ENCODE data around the gene ANTKMT. TPM values are rescaled to one million over a fixed set of nuclear protein-coding genes. Genes with fewer than 3 reads are reported as not detected.

ANTKMT gene
- total and polyA plus RNA-seq, 4 donors, result 11.7 to 62.8 (median 50.7) TPM

DNA sequence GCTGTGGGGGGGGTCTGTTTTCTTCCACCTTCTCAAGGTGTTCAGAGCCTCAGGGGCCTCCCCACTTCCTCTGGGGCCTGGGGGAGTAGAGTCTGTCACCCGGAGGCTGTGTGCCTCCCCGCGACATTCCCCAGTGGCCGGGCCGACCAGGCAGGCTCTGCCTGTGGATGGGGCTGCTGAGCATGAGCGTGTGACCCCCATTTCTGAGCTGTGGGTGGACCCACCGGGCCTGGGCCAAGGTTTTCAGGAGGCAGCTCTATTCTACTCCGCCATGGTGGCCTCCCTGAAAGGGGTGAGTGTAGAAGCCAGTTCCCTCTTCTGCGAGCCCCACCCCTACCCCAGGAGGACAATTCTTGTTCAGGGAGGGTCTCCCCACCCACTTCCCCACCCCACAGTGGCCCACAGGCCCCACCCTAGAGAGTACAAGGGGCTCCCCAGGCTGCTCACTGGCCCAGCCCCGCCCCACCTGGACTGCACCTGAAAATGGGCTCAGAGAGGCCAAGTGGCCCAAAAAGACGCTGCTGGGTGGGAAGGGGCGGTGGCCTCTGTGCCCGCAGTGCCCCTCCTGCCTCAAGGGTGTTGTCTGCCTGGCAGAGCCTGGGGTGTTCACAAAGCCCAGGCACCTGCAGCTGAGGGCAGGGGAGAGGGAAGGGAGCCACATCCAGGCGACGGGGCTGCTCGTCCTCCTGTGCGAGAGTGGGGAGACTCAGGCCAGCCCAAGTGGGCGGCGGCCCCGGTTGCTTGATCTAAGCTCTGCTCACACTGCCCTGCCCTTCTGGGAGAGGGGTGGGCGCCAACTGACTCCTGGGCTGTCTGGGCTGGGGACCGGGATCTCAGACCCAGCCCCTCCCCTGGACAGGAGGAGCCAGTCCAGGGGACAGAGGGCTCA lies 40.9 kb downstream of the ANTKMT start:
- DNase-seq (ENCODE audit: low read depth in 4 of 6, low spot score in 6 of 6), result no peak
- Histone ChIP-seq H3K4me1 (ENCODE audit: control insufficient read depth, insufficient read depth, low read length) (no peaks in the 10 kb centered on the region), H3K4me3 (ENCODE audit: low read depth, low read length) (no peak overlapping the region), H3K36me3 (ENCODE audit: control insufficient read depth, insufficient read depth, low read length) (no peaks in the 10 kb centered on the region), H3K27ac (ENCODE audit: low read depth, low read length) (no peak overlapping the region), H3K9me3 (ENCODE audit: control insufficient read depth, insufficient read depth, low read length) (no peaks in the 10 kb centered on the region), H3K27me3 (ENCODE audit: control insufficient read depth, insufficient read depth, low read length) (no peaks in the 10 kb centered on the region)
- 58% methylated on average over 18 of the region's 22 CpGs for WGBS (ENCODE audit: insufficient coverage)

DNA sequence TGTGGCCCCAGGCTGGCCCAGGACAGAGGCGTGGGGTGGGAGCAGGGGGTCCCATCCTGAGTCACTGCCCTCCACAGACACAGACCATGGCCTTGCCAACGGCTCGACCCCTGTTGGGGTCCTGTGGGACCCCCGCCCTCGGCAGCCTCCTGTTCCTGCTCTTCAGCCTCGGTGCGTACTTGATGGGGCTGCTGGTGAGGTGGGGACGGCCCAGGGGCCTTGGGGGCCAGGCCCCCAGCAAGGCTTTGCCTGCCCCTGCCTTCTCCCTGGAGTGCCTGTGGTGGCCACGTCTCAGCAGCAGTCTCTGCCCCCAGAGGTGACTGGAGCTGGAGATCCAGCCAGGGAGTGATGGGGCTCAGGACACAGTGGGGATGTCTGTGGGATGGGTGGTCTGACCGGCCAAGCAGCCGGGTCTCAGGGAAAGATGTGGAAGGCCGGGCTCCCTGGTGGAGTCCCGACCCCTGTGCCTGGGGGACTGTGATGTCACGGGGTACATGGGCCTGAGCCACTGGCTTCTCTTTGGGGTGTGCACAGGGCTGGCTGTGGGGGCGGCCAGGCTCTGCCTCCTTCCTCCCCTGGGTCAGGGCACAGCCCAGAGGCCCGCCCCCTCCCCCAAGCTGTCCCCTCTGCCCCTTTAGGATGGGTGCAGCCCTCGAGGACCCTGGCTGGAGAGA lies 41.8 kb downstream of the ANTKMT start:
- 75% methylated on average over 15 of the region's 17 CpGs for WGBS (ENCODE audit: insufficient coverage)
- H3K36me3 ChIP-seq (ENCODE audit: control insufficient read depth, insufficient read depth, low read length), result no peaks in the 10 kb centered on the region
- H3K4me3 ChIP-seq (ENCODE audit: low read depth, low read length), result no peak overlapping the region
- H3K4me1 ChIP-seq (ENCODE audit: control insufficient read depth, insufficient read depth, low read length), result no peaks in the 10 kb centered on the region
- H3K9me3 ChIP-seq (ENCODE audit: control insufficient read depth, insufficient read depth, low read length), result no peaks in the 10 kb centered on the region
- DNase-seq (ENCODE audit: low read depth in 4 of 6, low spot score in 6 of 6), result no peak
- H3K27ac ChIP-seq (ENCODE audit: low read depth, low read length), result no peak overlapping the region
- no peaks in the 10 kb centered on the region for H3K27me3 ChIP-seq (ENCODE audit: control insufficient read depth, insufficient read depth, low read length)

GRCh38 chr16:763369-764183 lies 42.6 kb downstream of the ANTKMT start:
- H3K9me3 ChIP-seq (ENCODE audit: control insufficient read depth, insufficient read depth, low read length), result no peaks in the 10 kb centered on the region

GRCh38 chr16:764184-764750 lies 43.3 kb downstream of the ANTKMT start:
- no peaks in the 10 kb centered on the region for H3K27me3 ChIP-seq (ENCODE audit: control insufficient read depth, insufficient read depth, low read length)
- no peak overlapping the region for H3K27ac ChIP-seq (ENCODE audit: low read depth, low read length)
- H3K4me3 ChIP-seq (ENCODE audit: low read depth, low read length), result no peak overlapping the region
- 74% methylated on average over 20 of the region's 20 CpGs for WGBS (ENCODE audit: insufficient coverage)
- no peak for DNase-seq (ENCODE audit: low read depth in 4 of 6, low spot score in 6 of 6)
- H3K4me1 ChIP-seq (ENCODE audit: control insufficient read depth, insufficient read depth, low read length), result no peaks in the 10 kb centered on the region
- H3K36me3 ChIP-seq (ENCODE audit: control insufficient read depth, insufficient read depth, low read length), result no peaks in the 10 kb centered on the region
- no peaks in the 10 kb centered on the region for H3K9me3 ChIP-seq (ENCODE audit: control insufficient read depth, insufficient read depth, low read length)

More at GRCh38 chr16:763369-764183, 42.6 kb downstream of the ANTKMT start:
- Histone ChIP-seq H3K4me1 (ENCODE audit: control insufficient read depth, insufficient read depth, low read length) (no peaks in the 10 kb centered on the region), H3K27me3 (ENCODE audit: control insufficient read depth, insufficient read depth, low read length) (no peaks in the 10 kb centered on the region), H3K4me3 (ENCODE audit: low read depth, low read length) (no peak overlapping the region), H3K36me3 (ENCODE audit: control insufficient read depth, insufficient read depth, low read length) (no peaks in the 10 kb centered on the region), H3K27ac (ENCODE audit: low read depth, low read length) (no peak overlapping the region)
- 82% methylated on average over 19 of the region's 21 CpGs for WGBS (ENCODE audit: insufficient coverage)
- DNase-seq (ENCODE audit: low read depth in 4 of 6, low spot score in 6 of 6), result no peak

DNA sequence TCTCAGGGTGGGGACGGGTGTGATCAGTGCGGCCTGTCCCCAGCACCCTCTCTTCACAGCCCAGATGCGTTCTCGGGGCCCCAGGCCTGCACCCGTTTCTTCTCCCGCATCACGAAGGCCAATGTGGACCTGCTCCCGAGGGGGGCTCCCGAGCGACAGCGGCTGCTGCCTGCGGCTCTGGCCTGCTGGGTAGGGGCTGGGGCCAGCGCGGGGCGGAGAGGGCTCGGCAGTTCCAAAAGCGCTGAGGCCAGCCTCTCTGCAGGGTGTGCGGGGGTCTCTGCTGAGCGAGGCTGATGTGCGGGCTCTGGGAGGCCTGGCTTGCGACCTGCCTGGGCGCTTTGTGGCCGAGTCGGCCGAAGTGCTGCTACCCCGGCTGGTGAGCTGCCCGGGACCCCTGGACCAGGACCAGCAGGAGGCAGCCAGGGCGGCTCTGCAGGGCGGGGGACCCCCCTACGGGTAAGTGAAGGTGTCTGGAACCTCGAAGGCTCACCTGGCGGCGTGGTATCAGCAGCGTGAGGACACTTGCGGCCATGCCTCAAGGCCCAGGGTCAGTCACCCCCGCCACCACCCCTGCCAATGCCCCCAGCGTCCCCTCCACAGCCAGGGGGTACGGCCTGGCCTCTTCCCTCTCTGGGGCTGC lies 44.0 kb downstream of the ANTKMT start:
- Histone ChIP-seq H3K36me3 (ENCODE audit: control insufficient read depth, insufficient read depth, low read length) (no peaks in the 10 kb centered on the region), H3K4me1 (ENCODE audit: control insufficient read depth, insufficient read depth, low read length) (no peaks in the 10 kb centered on the region), H3K4me3 (ENCODE audit: low read depth, low read length) (no peak overlapping the region), H3K27ac (ENCODE audit: low read depth, low read length) (no peak overlapping the region), H3K9me3 (ENCODE audit: control insufficient read depth, insufficient read depth, low read length) (no peaks in the 10 kb centered on the region), H3K27me3 (ENCODE audit: control insufficient read depth, insufficient read depth, low read length) (no peaks in the 10 kb centered on the region)
- 88% methylated on average over 38 of the region's 38 CpGs for WGBS (ENCODE audit: insufficient coverage)
- no peak for DNase-seq (ENCODE audit: low read depth in 4 of 6, low spot score in 6 of 6)

DNA sequence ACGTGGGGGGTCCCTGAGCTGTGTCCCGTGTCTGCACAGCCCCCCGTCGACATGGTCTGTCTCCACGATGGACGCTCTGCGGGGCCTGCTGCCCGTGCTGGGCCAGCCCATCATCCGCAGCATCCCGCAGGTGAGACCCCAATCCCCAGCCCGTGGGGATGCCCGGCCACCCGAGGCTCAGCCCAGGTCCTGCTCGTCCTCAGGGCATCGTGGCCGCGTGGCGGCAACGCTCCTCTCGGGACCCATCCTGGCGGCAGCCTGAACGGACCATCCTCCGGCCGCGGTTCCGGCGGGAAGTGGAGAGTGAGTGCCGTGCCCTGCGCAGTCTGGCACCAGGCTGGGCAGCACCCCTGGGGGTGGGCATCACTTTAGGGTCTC lies 44.5 kb downstream of the ANTKMT start:
- Histone ChIP-seq H3K4me3 (ENCODE audit: low read depth, low read length) (no peak overlapping the region), H3K27me3 (ENCODE audit: control insufficient read depth, insufficient read depth, low read length) (no peaks in the 10 kb centered on the region), H3K36me3 (ENCODE audit: control insufficient read depth, insufficient read depth, low read length) (no peaks in the 10 kb centered on the region), H3K4me1 (ENCODE audit: control insufficient read depth, insufficient read depth, low read length) (no peaks in the 10 kb centered on the region), H3K9me3 (ENCODE audit: control insufficient read depth, insufficient read depth, low read length) (no peaks in the 10 kb centered on the region), H3K27ac (ENCODE audit: low read depth, low read length) (no peak overlapping the region)
- DNase-seq (ENCODE audit: low read depth in 4 of 6, low spot score in 6 of 6), result no peak
- WGBS (ENCODE audit: insufficient coverage), result 94% methylated on average over 27 of the region's 29 CpGs

GRCh38 chr16:766008-766819 lies 45.3 kb downstream of the ANTKMT start:
- no peaks in the 10 kb centered on the region for H3K4me1 ChIP-seq (ENCODE audit: control insufficient read depth, insufficient read depth, low read length)
- H3K36me3 ChIP-seq (ENCODE audit: control insufficient read depth, insufficient read depth, low read length), result no peaks in the 10 kb centered on the region
- no peak overlapping the region for H3K4me3 ChIP-seq (ENCODE audit: low read depth, low read length)
- 90% methylated on average over 28 of the region's 29 CpGs for WGBS (ENCODE audit: insufficient coverage)
- no peaks in the 10 kb centered on the region for H3K27me3 ChIP-seq (ENCODE audit: control insufficient read depth, insufficient read depth, low read length)
- no peak for DNase-seq (ENCODE audit: low read depth in 4 of 6, low spot score in 6 of 6)
- no peaks in the 10 kb centered on the region for H3K9me3 ChIP-seq (ENCODE audit: control insufficient read depth, insufficient read depth, low read length)
- no peak overlapping the region for H3K27ac ChIP-seq (ENCODE audit: low read depth, low read length)

- Histone ChIP-seq H3K4me3 (ENCODE audit: low read depth, low read length) (no peak overlapping the region), H3K36me3 (ENCODE audit: control insufficient read depth, insufficient read depth, low read length) (no peaks in the 10 kb centered on the region), H3K9me3 (ENCODE audit: control insufficient read depth, insufficient read depth, low read length) (no peaks in the 10 kb centered on the region), H3K27me3 (ENCODE audit: control insufficient read depth, insufficient read depth, low read length) (no peaks in the 10 kb centered on the region), H3K4me1 (ENCODE audit: control insufficient read depth, insufficient read depth, low read length) (no peaks in the 10 kb centered on the region), H3K27ac (ENCODE audit: low read depth, low read length) (no peak overlapping the region)
- DNase-seq (ENCODE audit: low read depth in 4 of 6, low spot score in 6 of 6), result no peak
- WGBS (ENCODE audit: insufficient coverage), result 81% methylated on average over 24 of the region's 48 CpGs
These were observed 46.1 kb downstream of the ANTKMT start for GRCh38 chr16:766820-767640.
